ENCODE results near the gene KRABD2.

KRABD2 gene

GRCh38 chr17:8345052-8345690 lies 31.3 kb downstream of the KRABD2 start:
- no peaks in the 10 kb centered on the region for H3K9me3 ChIP-seq (ENCODE audit: control insufficient read depth, low read depth, low read length)
- H3K79me2 ChIP-seq (ENCODE audit: insufficient read depth, low read length), result no peaks in the 10 kb centered on the region
- no peak overlapping the region for H2BK5ac ChIP-seq (ENCODE audit: insufficient read length, low read length)
- no peak overlapping the region for H4K5ac ChIP-seq (ENCODE audit: insufficient read length, low read depth, low read length)
- no peak overlapping the region for H3K4me2 ChIP-seq (ENCODE audit: insufficient read depth, insufficient read length, low read length)
- no peak overlapping the region for H3K23ac ChIP-seq (ENCODE audit: insufficient read length, low read depth, low read length)
- no CpG with 5 or more reads among the region's 6 CpGs for WGBS (ENCODE audit: extremely low coverage, insufficient read length, low lambda C conversion rate)
- H3K23me2 ChIP-seq (ENCODE audit: insufficient read length, low read depth, low read length, poor library complexity, severe bottlenecking), result no peaks in the 10 kb centered on the region
- no peak overlapping the region for H3K27ac ChIP-seq (ENCODE audit: insufficient read length, low read depth, low read length)
- H3K4ac ChIP-seq (ENCODE audit: low read depth, low read length), result no peak overlapping the region
- no peaks in the 10 kb centered on the region for H3K9me3 Mint-ChIP-seq
- no peak overlapping the region for H2AK5ac ChIP-seq (ENCODE audit: insufficient read length, low read length)
- H2AFZ ChIP-seq (ENCODE audit: low read length), result no peak overlapping the region
- no peak overlapping the region for H3K4me3 Mint-ChIP-seq
- no peaks in the 10 kb centered on the region for H3K4me1 ChIP-seq (ENCODE audit: insufficient read depth, low read length)
- no peak overlapping the region for H2BK15ac ChIP-seq (ENCODE audit: low read depth, low read length)
- no peak overlapping the region for H3K56ac ChIP-seq (ENCODE audit: insufficient read length, low read depth, low read length)
- H3T11ph ChIP-seq (ENCODE audit: low read length), result no peak overlapping the region
- no peaks in the 10 kb centered on the region for H3K27me3 ChIP-seq (ENCODE audit: insufficient read depth, low read length)
- no peak overlapping the region for H3K27ac Mint-ChIP-seq
- no peak overlapping the region for H4K91ac ChIP-seq (ENCODE audit: insufficient read length, low read depth, low read length)
- H2BK12ac ChIP-seq (ENCODE audit: insufficient read length, low read depth, low read length), result peak overlapping the region; percentile 50
- peaks cover 10 to 12% of the 10 kb centered on the region in 2 experiments for H3K4me1 Mint-ChIP-seq
- H3K9ac ChIP-seq (ENCODE audit: extremely low read depth, insufficient read length, low read length), result no peak overlapping the region
- no peaks in the 10 kb centered on the region for H4K20me1 ChIP-seq (ENCODE audit: control insufficient read depth, insufficient read depth, insufficient read length)
- H2BK120ac ChIP-seq (ENCODE audit: low read depth, low read length, poor library complexity, severe bottlenecking), result no peak overlapping the region
- no peaks in the 10 kb centered on the region for H3K79me1 ChIP-seq (ENCODE audit: insufficient read depth, low read depth, low read length, poor library complexity, severe bottlenecking)
- TF ChIP-seq CTCF (conservative IDR thresholded peaks at IDR 0.05), result no peak
- no peaks in the 10 kb centered on the region for H3K27me3 Mint-ChIP-seq (ENCODE audit: low read depth)
- no peak overlapping the region for H2BK20ac ChIP-seq (ENCODE audit: low read depth, low read length, poor library complexity, severe bottlenecking)
- no peak overlapping the region for H4K8ac ChIP-seq (replicated peaks; ENCODE audit: insufficient read length, low read depth, low read length)
- peak; percentile 26 for DNase-seq
- H3K36me3 Mint-ChIP-seq (ENCODE audit: insufficient read depth in 1 of 3, low read depth in 3 of 3), result no peaks in the 10 kb centered on the region
- no peak overlapping the region for H3K14ac ChIP-seq (ENCODE audit: insufficient read depth, low read length)
- peak overlapping the region; percentile 16 for H3K18ac ChIP-seq (ENCODE audit: insufficient read length, low read depth, low read length)

Measured in H9 (cell line).